ENCODE measurements around the gene PCDHGA11.
A peak's percentile ranks its signal among the peaks of the same experiment; 100 is the strongest.

PCDHGA11 gene

DNA sequence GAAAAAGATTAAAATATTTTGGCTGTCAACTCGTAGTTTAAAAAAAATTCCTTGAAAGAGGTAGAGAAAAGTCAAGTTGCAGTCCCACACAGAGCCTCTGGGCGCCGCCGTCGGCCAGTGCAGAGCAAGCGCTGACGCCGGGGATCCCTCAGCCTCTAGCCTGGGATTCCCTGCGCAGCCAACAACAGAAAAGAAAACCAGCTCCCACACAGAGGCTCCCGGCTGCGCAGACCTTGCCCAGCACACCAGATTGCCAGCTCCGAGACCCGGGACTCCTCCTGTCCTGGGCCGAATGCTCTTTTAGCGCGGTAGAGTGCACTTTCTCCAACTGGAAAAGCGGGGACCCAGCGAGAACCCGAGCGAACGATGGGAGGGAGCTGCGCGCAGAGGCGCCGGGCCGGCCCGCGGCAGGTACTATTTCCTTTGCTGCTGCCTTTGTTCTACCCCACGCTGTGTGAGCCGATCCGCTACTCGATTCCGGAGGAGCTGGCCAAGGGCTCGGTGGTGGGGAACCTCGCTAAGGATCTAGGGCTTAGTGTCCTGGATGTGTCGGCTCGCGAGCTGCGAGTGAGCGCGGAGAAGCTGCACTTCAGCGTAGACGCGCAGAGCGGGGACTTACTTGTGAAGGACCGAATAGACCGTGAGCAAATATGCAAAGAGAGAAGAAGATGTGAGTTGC is 3.2 kb upstream of the PCDHGA11 start, which contains the start of gene PCDHGB7:
PCDHGB7 (plus strand) TSS at position 184 of the 679 bp plus-strand sequence; CDS start at position 367, 183 bp downstream.
- peak; percentile 91 for TF ChIP-seq CTCF (IDR thresholded peaks at IDR 0.05; ENCODE audit: extremely low read depth, missing control alignments)
- DNase-seq (ENCODE audit: low spot score) = peak; percentile 88

- no peak for TF ChIP-seq CTCF (IDR thresholded peaks at IDR 0.05; ENCODE audit: extremely low read depth, missing control alignments)
- no peak for DNase-seq (ENCODE audit: low spot score)
These were observed 1.6 kb upstream of the PCDHGA11 start for GRCh38 chr5:141419074-141419880.

GRCh38 chr5:141421489-141421855 is 621 bp downstream of the PCDHGA11 start:
- TF ChIP-seq CTCF (IDR thresholded peaks at IDR 0.05; ENCODE audit: extremely low read depth, missing control alignments) = no peak
- no peak for DNase-seq (ENCODE audit: low spot score)

DNA sequence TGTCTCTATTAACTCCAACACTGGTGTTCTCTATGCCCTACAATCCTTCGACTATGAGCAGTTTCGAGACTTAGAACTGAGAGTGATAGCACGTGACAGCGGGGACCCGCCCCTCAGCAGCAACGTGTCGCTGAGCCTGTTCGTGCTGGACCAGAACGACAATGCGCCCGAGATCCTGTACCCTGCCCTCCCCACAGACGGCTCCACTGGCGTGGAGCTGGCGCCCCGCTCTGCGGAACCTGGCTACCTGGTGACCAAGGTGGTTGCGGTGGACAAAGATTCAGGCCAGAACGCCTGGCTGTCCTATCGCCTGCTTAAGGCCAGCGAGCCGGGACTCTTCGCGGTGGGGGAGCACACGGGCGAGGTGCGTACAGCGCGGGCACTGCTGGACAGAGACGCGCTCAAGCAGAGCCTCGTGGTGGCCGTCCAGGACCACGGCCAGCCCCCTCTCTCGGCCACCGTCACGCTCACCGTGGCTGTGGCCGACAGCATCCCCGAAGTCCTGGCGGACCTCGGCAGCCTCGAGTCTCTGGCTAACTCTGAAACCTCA is 2.0 kb downstream of the PCDHGA11 start:
- TF ChIP-seq CTCF (IDR thresholded peaks at IDR 0.05; ENCODE audit: extremely low read depth, missing control alignments) = no peak
- no peak for DNase-seq (ENCODE audit: low spot score)

- no peak for TF ChIP-seq CTCF (IDR thresholded peaks at IDR 0.05; ENCODE audit: extremely low read depth, missing control alignments)
- DNase-seq (ENCODE audit: low spot score) = no peak
These were observed 7.1 kb downstream of the PCDHGA11 start for GRCh38 chr5:141427783-141428426.

GRCh38 chr5:141430332-141431113 is 9.7 kb downstream of the PCDHGA11 start, which contains the start of gene PCDHGA12:
Gene PCDHGA12 (plus strand): TSS chr5:141430507. CDS start chr5:141430760, 253 bp downstream.
- DNase-seq (ENCODE audit: low spot score) = peak; percentile 89
- peak; percentile 50 for TF ChIP-seq CTCF (IDR thresholded peaks at IDR 0.05; ENCODE audit: extremely low read depth, missing control alignments)
